A549 (cell line): ENCODE data around the gene PDLIM1.

Experiments used
- CBX8 ChIP-seq: fragments of 200-600 bp; sonication (generic); IDR thresholded peaks from 2 replicates; pipeline ENCODE4 v1.6.1; 2016
- JUN ChIP-seq, 2 experiments: fragments of >200 bp; sonication (Bioruptor Twin); formaldehyde crosslinking; IDR thresholded peaks; 2 replicates in 1 of 2; 3 replicates in 1 of 2; pipeline ENCODE4 v1.6.1; 2016 to 2017
- POLR2A ChIP-seq: IDR thresholded peaks from 2 replicates; pipeline ENCODE4 v1.6.1; 2012; ENCODE audit warnings: mild to moderate bottlenecking, low read length

GRCh38 chr10:95306851-95307250 lies 16.0 kb upstream of the PDLIM1 start:
- TF ChIP-seq POLR2A = no peak
- no peak for TF ChIP-seq CBX8
- TF ChIP-seq JUN (IDR thresholded peaks at IDR 0.05) = no peak
